HepG2 (cell line): ENCODE data around the gene DDR1. TPM values are rescaled to one million over a fixed set of nuclear protein-coding genes. Genes with fewer than 3 reads are reported as not detected.

Experiments used
- DR1 ChIP-seq: sonication (generic); formaldehyde crosslinking; IDR thresholded peaks from 2 replicates; pipeline ENCODE4 v1.8.0; 2021; ENCODE audit warnings: mild to moderate bottlenecking, missing genetic modification reagents, inconsistent platforms
- NKX3-1 ChIP-seq: sonication (generic); formaldehyde crosslinking; IDR thresholded peaks from 2 replicates; pipeline ENCODE4 v1.5.0; 2020; ENCODE audit warnings: missing genetic modification reagents
- NR1H2 ChIP-seq: sonication (generic); formaldehyde crosslinking; IDR thresholded peaks from 2 replicates; pipeline ENCODE4 v1.8.1; 2022; ENCODE audit warnings: low read depth, missing genetic modification reagents, borderline replicate concordance
- SOX13 ChIP-seq, 3 experiments: fragments of 450-650 bp in 1 of 3; sonication (generic) in 1 of 3; formaldehyde crosslinking in 1 of 3; IDR thresholded peaks in 2 of 3; conservative IDR thresholded peaks in 1 of 3; 2 replicates each; pipeline versions ENCODE4 v1.5.0 to v1.6.1; 2016 to 2020; ENCODE audit warnings: antibody characterized with exemption in 1 of 3, mild to moderate bottlenecking in 1 of 3, missing compliant biosample characterization in 1 of 3, missing genetic modification reagents in 1 of 3, moderate library complexity in 1 of 3
- SYNCRIP ChIP-seq: fragments of 200-400 bp; formaldehyde crosslinking; IDR thresholded peaks from 2 replicates; pipeline ENCODE4 v1.6.1; 2018; ENCODE audit warnings: mild to moderate bottlenecking, low read depth, low read length; ENCODE audit not compliant: insufficient read depth
- XRCC5 ChIP-seq: fragments of 200-400 bp; formaldehyde crosslinking; optimal IDR thresholded peaks from 2 replicates; pipeline ENCODE3; 2017; ENCODE audit warnings: mild to moderate bottlenecking, low read length
- ZBTB33 ChIP-seq: sonication (generic); formaldehyde crosslinking; IDR thresholded peaks from 2 replicates; pipeline ENCODE4 v1.4.0; 2020; ENCODE audit warnings: missing genetic modification reagents
- ZFYVE20 ChIP-seq: sonication (generic); formaldehyde crosslinking; IDR thresholded peaks from 2 replicates; pipeline ENCODE4 v1.8.0; 2023; ENCODE audit warnings: low read depth, mild to moderate bottlenecking, moderate library complexity, missing genetic modification reagents, borderline replicate concordance
- ZGPAT ChIP-seq: IDR thresholded peaks from 2 replicates; pipeline ENCODE4 v1.6.1; 2016; ENCODE audit warnings: mild to moderate bottlenecking
- ZNF224 ChIP-seq: sonication (generic); formaldehyde crosslinking; IDR thresholded peaks from 2 replicates; pipeline ENCODE4 v1.5.0; 2020; ENCODE audit warnings: mild to moderate bottlenecking, missing genetic modification reagents
- ZNF30 ChIP-seq: sonication (generic); formaldehyde crosslinking; IDR thresholded peaks from 2 replicates; pipeline ENCODE4 v1.5.0; 2020; ENCODE audit warnings: mild to moderate bottlenecking, missing genetic modification reagents
- ZNF430 ChIP-seq: sonication (generic); formaldehyde crosslinking; IDR thresholded peaks from 2 replicates; pipeline ENCODE4 v1.9.0; 2021; ENCODE audit warnings: mild to moderate bottlenecking, missing genetic modification reagents
- ZNF451 ChIP-seq: sonication (generic); formaldehyde crosslinking; IDR thresholded peaks from 2 replicates; pipeline ENCODE4 v1.5.0; 2020; ENCODE audit warnings: mild to moderate bottlenecking, missing genetic modification reagents
- ZNF850 ChIP-seq: sonication (generic); formaldehyde crosslinking; conservative IDR thresholded peaks from 2 replicates; pipeline ENCODE4 v1.9.0; 2021; ENCODE audit warnings: mild to moderate bottlenecking, missing genetic modification reagents
- polyA plus RNA-seq, 8 experiments: library from polyadenylated mRNA; depleted of rRNA in 3 of 8; stranded (reverse) in 7 of 8; unstranded in 1 of 8; fragments of >200 nt; fragmentation: Illumina TruSeq in 4 of 8; extraction: Trizol in 4 of 8; gene quantifications; 2 replicates each; pipeline versions ENCODE4 v1.2.1 to v1.2.3, GENCODE V29; 2011 to 2016; ENCODE audit warnings: low read depth in 4 of 8, missing spikeins in 1 of 8, mixed read lengths in 1 of 8; ENCODE audit not compliant: insufficient read depth in 1 of 8
- total RNA-seq, 5 experiments: library from RNA; depleted of rRNA; stranded (reverse); fragments of >200 nt; fragmentation: Illumina TruSeq; extraction: Trizol; gene quantifications; 2 replicates each; pipeline ENCODE4 v1.2.3, GENCODE V29; 2016; ENCODE audit warnings: low read depth in 1 of 5
- TF ChIP-seq, protein P1 (sequence below): sonication (generic); formaldehyde crosslinking; IDR thresholded peaks from 2 replicates; pipeline ENCODE4 v1.5.0; 2020; ENCODE audit warnings: mild to moderate bottlenecking, missing genetic modification reagents, borderline replicate concordance
- TF ChIP-seq, protein P2 (sequence below): IDR thresholded peaks from 2 replicates; pipeline ENCODE4 v1.4.0; 2020; ENCODE audit warnings: mild to moderate bottlenecking, missing genetic modification reagents
- TF ChIP-seq, protein P3 (sequence below): IDR thresholded peaks from 2 replicates; pipeline ENCODE4 v1.6.1; 2018; ENCODE audit warnings: missing genetic modification reagents

The DDR1 gene
- total and polyA plus RNA-seq, 2 of the 13 experiments (the other 11 are each of a cell fraction or from before 2014, with no cell fraction given), result 16.7 to 20.2 TPM

DNA sequence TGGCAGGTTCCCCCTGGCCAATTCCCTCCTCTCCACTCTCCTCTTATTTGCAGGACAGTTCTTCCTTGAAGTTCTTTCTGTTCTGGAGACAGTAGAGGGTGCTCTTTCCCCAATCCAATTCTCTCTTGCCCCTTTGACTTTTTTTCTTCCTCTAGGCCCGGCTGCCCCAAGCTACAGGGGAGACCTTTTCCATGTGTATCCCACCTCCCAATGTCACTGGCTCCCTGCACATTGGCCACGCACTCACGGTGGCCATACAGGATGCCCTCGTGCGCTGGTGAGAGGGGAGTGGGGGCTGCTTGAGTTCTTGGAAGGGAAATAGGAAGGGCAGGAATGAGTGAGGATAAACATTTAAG, 31.2 kb downstream of the DDR1 start (continued):
- TF ChIP-seq, protein P1, sequence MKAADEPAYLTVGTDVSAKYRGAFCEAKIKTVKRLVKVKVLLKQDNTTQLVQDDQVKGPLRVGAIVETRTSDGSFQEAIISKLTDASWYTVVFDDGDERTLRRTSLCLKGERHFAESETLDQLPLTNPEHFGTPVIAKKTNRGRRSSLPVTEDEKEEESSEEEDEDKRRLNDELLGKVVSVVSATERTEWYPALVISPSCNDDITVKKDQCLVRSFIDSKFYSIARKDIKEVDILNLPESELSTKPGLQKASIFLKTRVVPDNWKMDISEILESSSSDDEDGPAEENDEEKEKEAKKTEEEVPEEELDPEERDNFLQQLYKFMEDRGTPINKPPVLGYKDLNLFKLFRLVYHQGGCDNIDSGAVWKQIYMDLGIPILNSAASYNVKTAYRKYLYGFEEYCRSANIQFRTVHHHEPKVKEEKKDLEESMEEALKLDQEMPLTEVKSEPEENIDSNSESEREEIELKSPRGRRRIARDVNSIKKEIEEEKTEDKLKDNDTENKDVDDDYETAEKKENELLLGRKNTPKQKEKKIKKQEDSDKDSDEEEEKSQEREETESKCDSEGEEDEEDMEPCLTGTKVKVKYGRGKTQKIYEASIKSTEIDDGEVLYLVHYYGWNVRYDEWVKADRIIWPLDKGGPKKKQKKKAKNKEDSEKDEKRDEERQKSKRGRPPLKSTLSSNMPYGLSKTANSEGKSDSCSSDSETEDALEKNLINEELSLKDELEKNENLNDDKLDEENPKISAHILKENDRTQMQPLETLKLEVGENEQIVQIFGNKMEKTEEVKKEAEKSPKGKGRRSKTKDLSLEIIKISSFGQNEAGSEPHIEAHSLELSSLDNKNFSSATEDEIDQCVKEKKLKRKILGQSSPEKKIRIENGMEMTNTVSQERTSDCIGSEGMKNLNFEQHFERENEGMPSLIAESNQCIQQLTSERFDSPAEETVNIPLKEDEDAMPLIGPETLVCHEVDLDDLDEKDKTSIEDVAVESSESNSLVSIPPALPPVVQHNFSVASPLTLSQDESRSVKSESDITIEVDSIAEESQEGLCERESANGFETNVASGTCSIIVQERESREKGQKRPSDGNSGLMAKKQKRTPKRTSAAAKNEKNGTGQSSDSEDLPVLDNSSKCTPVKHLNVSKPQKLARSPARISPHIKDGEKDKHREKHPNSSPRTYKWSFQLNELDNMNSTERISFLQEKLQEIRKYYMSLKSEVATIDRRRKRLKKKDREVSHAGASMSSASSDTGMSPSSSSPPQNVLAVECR (CRISPR knock-in tag), result 0 out of 2 replicates have a peak, but pooled peaks have one; percentile 21
- no peak for TF ChIP-seq ZNF224 (CRISPR knock-in tag)
- no peak for TF ChIP-seq ZNF430 (CRISPR knock-in tag)
- no peak for TF ChIP-seq ZNF30 (CRISPR knock-in tag)
- TF ChIP-seq, protein P2, sequence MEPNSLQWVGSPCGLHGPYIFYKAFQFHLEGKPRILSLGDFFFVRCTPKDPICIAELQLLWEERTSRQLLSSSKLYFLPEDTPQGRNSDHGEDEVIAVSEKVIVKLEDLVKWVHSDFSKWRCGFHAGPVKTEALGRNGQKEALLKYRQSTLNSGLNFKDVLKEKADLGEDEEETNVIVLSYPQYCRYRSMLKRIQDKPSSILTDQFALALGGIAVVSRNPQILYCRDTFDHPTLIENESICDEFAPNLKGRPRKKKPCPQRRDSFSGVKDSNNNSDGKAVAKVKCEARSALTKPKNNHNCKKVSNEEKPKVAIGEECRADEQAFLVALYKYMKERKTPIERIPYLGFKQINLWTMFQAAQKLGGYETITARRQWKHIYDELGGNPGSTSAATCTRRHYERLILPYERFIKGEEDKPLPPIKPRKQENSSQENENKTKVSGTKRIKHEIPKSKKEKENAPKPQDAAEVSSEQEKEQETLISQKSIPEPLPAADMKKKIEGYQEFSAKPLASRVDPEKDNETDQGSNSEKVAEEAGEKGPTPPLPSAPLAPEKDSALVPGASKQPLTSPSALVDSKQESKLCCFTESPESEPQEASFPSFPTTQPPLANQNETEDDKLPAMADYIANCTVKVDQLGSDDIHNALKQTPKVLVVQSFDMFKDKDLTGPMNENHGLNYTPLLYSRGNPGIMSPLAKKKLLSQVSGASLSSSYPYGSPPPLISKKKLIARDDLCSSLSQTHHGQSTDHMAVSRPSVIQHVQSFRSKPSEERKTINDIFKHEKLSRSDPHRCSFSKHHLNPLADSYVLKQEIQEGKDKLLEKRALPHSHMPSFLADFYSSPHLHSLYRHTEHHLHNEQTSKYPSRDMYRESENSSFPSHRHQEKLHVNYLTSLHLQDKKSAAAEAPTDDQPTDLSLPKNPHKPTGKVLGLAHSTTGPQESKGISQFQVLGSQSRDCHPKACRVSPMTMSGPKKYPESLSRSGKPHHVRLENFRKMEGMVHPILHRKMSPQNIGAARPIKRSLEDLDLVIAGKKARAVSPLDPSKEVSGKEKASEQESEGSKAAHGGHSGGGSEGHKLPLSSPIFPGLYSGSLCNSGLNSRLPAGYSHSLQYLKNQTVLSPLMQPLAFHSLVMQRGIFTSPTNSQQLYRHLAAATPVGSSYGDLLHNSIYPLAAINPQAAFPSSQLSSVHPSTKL (CRISPR knock-in tag), result no peak
- TF ChIP-seq ZBTB33, result 0 out of 2 replicates have a peak, but pooled peaks have one; percentile 6
- TF ChIP-seq XRCC5, result no peak
- TF ChIP-seq SYNCRIP, result no peak
- TF ChIP-seq, protein P3, sequence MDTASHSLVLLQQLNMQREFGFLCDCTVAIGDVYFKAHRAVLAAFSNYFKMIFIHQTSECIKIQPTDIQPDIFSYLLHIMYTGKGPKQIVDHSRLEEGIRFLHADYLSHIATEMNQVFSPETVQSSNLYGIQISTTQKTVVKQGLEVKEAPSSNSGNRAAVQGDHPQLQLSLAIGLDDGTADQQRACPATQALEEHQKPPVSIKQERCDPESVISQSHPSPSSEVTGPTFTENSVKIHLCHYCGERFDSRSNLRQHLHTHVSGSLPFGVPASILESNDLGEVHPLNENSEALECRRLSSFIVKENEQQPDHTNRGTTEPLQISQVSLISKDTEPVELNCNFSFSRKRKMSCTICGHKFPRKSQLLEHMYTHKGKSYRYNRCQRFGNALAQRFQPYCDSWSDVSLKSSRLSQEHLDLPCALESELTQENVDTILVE, result no peak
- TF ChIP-seq ZGPAT (CRISPR knock-in tag), result no peak
- TF ChIP-seq SOX13 (IDR thresholded peaks at IDR 0.05), result no peak
- 0 out of 4 replicates have a peak, but pooled peaks of 1 of the 2 experiments have one; percentile 14 for TF ChIP-seq SOX13 (CRISPR knock-in tag; conservative IDR thresholded peaks at IDR 0.05 in 1 of 2, IDR thresholded peaks at IDR 0.05 in 1 of 2)
- no peak for TF ChIP-seq DR1 (CRISPR knock-in tag)
- TF ChIP-seq NR1H2 (CRISPR knock-in tag), result no peak
- TF ChIP-seq ZFYVE20, result no peak
- no peak for TF ChIP-seq ZNF850
- TF ChIP-seq NKX3-1 (CRISPR knock-in tag), result no peak
- no peak for TF ChIP-seq ZNF451 (CRISPR knock-in tag)
